Activated CD8-positive, alpha-beta T cell treated with anti-CD3 and anti-CD28 coated beads, Interleukin-2, amount 10 ng/mL, durations not matched to agents 7 days and 5 days (primary cell): ENCODE measurements around the gene RNF13. TPM values are rescaled to one million over a fixed set of nuclear protein-coding genes. Genes with fewer than 3 reads are reported as not detected.

ENCODE experiments used
- ATAC-seq: fragments of 150-1000 bp; cut with Tn5 transposase; one replicate; pipeline ENCODE4 v1.10.0; 2021; ENCODE audit warnings: moderate library complexity
- CTCF ChIA-PET: fragments of 350-600 bp; sonication (Branson Sonifier 250); formaldehyde crosslinking; loops from one replicate; lab custom pipeline; 2021; ENCODE audit warnings: antibody characterized with exemption; lab: Charles Lee
- POLR2A ChIA-PET: fragments of 350-600 bp; sonication (Branson Sonifier 250); formaldehyde crosslinking; loops from one replicate; lab custom pipeline; 2021; ENCODE audit warnings: antibody characterized with exemption; lab: Charles Lee
- DNase-seq: peaks from one replicate; pipeline ENCODE4 v3.0.0-alpha.2; 2020
- H3K27ac Mint-ChIP-seq: one replicate; pipeline ENCODE4 v1.8.0; 2021; ENCODE audit warnings: mild to moderate bottlenecking, mixed read lengths
- H3K27me3 Mint-ChIP-seq: one replicate; pipeline ENCODE4 v1.8.0; 2021; ENCODE audit warnings: low read depth, mixed read lengths
- H3K36me3 Mint-ChIP-seq: one replicate; pipeline ENCODE4 v1.8.0; 2021; ENCODE audit warnings: low read depth, mixed read lengths
- H3K4me1 Mint-ChIP-seq: one replicate; pipeline ENCODE4 v1.8.0; 2021; ENCODE audit warnings: low read depth, mixed read lengths
- H3K4me3 Mint-ChIP-seq: one replicate; pipeline ENCODE4 v1.8.0; 2021; ENCODE audit warnings: mild to moderate bottlenecking, mixed read lengths
- H3K9me3 Mint-ChIP-seq: one replicate; pipeline ENCODE4 v1.8.0; 2022; ENCODE audit warnings: mixed read lengths; ENCODE audit not compliant: insufficient read depth
- total RNA-seq, 2 experiments: library from RNA; stranded (reverse); gene quantifications; one replicate each; pipeline ENCODE4 v1.2.3, GENCODE V29; 2021

The RNF13 gene
- total RNA-seq = 10 to 100 TPM; 30.6 to 31.3 TPM

DNA sequence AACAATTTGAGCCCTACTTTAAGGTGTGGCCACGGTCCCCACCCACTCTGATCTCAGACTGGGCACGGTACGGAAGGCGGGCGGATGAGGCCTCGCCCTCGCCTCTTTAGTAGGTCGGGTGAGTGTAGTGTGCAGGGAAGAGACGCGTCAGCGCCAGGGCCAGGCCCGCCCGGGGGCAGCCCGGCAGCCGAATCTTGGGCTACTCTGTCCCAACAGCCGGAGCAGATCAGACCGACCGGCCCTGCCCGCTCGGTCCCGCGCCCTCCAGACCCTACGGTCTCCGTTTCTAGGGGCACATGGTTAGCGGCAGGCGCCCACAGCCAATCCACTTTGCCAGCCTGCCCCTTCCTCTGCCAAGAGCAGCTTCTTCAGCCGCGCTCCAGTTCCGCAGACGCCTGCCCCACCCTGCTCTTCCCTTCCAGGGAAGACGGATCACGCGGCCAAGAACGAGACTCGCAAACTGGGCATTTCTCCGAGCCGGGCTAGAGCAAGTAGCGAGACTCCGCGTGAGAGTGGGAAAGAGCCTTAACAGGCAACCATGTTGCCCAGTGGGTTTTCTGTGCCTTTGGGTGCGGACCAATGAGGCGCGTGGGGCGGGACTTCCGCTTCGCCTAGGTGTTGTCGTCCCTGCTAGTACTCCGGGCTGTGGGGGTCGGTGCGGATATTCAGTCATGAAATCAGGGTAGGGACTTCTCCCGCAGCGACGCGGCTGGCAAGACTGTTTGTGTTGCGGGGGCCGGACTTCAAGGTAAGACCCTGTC, at the start of gene RNF13:
TSS of gene RNF13 (plus strand) at position 610 of the 761 bp plus-strand sequence. CDS start 32,812 bp downstream, outside the sequence.
- no peaks in the 10 kb centered on the region for H3K9me3 Mint-ChIP-seq
- ChIA-PET POLR2A (interaction anchor here (0.6 kb wide), 1 partner anchor 11 kb away, joined by 4 read pairs; no protein-coding TSS in a partner anchor), CTCF (no interaction called here)
- DNase-seq = peak; percentile 95
- H3K27ac Mint-ChIP-seq = peak within 1 kb of the TSS; percentile 100
- H3K27me3 Mint-ChIP-seq = peaks cover 6% of the 10 kb centered on the region
- peaks cover 17% of the 10 kb centered on the region for H3K36me3 Mint-ChIP-seq
- H3K4me3 Mint-ChIP-seq = peak within 1 kb of the TSS; percentile 97
- H3K4me1 Mint-ChIP-seq = peaks cover 47% of the 10 kb centered on the region
- peak; percentile 98 for ATAC-seq

DNA sequence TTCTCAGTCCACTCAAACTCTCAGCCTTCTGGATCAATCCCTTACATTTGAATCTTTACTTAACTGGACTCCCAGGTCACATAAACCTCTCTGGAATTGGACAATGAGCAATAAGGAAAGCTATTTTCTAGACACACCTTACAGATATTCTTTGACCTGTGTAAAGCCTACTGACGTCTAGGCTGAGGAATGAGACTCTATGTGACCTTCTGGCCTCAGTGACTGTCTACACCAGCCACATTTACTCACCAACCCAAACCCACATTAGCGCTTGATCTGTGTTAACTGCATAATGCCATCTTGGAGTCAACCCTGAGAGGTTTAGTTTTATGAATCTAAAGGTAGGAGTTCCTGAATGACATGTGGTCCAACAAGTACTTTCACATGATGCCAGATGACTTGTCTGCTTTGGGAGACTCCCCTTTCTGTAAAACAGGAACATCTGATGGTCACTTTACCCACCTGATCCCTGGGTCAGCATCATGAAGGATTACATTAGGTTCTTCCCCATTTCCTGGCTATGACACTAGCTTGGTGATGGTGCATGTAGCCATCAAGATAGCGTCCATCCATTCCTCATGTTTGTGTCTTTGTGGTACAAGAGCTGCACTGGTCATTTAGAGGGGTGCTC, 49.3 kb upstream of the RNF13 start:
- Mint-ChIP-seq H3K9me3 (no peaks in the 10 kb centered on the region), H3K4me1 (no peaks in the 10 kb centered on the region), H3K36me3 (no peaks in the 10 kb centered on the region), H3K27ac (no peak overlapping the region), H3K27me3 (peaks cover 18% of the 10 kb centered on the region), H3K4me3 (no peak overlapping the region)
- DNase-seq = no peak
- ATAC-seq = no peak
- POLR2A ChIA-PET = no interaction called here
- CTCF ChIA-PET = interaction anchor here (0.5 to 1.6 kb wide), 4 partner anchors 11 to 244 kb away, joined by 3 to 5 read pairs (median 4); no protein-coding TSS in a partner anchor

DNA sequence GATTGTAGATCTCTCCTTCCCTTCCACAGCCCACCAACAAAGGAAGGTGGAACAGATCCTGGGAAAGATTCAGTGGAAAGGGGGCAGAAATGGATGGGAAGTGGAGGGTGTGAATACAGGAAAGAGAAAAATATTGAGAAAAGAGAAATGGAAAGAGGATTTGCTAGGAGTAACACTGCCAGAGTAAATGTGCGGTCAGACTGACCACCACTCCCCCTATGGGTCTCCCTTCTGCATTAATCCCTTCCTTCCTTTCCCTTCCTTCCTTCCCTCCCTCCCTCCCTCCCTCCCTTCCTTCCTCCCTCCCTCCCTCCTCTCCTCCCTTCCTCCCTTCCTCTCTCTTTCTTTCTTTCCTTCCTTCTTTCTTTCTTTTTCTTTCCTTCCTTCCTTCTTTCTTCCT, 48.7 kb upstream of the RNF13 start:
- ChIA-PET POLR2A (no interaction called here), CTCF (no interaction called here)
- no peaks in the 10 kb centered on the region for H3K9me3 Mint-ChIP-seq
- no peaks in the 10 kb centered on the region for H3K4me1 Mint-ChIP-seq
- H3K36me3 Mint-ChIP-seq = no peaks in the 10 kb centered on the region
- no peak for DNase-seq
- H3K27ac Mint-ChIP-seq = no peak overlapping the region
- no peak overlapping the region for H3K4me3 Mint-ChIP-seq
- no peak for ATAC-seq
- peaks cover 20% of the 10 kb centered on the region for H3K27me3 Mint-ChIP-seq

DNA sequence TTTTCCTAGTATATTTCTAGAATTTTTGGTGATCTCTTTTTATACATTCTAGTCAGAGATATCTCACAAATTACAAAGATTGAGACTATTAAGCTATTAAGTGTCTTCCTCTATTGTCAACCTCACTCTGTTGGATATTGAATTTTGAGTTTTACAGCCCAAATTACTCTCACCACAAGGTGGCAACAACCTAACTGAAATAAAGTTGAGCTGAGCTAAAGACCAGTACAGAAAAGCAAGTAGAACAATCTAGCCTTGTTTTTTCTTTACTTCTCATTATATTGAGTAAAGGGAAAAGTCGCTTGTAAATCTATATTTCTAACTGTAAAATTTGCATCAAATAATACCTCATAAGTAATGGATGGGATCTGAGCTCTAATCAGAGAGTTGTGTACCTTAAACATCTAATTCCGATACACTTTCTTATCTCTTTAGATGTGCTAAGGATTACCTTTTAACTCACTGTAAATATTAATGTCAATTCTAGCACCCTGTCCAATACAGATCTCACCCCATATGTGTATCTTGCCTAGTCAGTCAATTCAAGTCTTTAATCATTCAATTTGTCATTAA, 47.2 kb upstream of the RNF13 start:
- CTCF ChIA-PET = interaction anchor here (1.0 to 2.8 kb wide), 4 partner anchors 10 to 197 kb away, joined by 3 to 33 read pairs (median 14); partner anchors contain the start of gene COMMD2

GRCh38 chr3:149767720-149768119, 45.3 kb upstream of the RNF13 start:
- Mint-ChIP-seq H3K27ac (no peak overlapping the region), H3K27me3 (peaks cover 24% of the 10 kb centered on the region), H3K36me3 (no peaks in the 10 kb centered on the region), H3K4me1 (no peaks in the 10 kb centered on the region), H3K4me3 (no peak overlapping the region), H3K9me3 (no peaks in the 10 kb centered on the region)
- CTCF ChIA-PET = interaction anchor here (1.0 to 2.8 kb wide), 3 partner anchors 8 to 187 kb away, joined by 3 to 33 read pairs (median 14); no protein-coding TSS in a partner anchor
- ATAC-seq (no peak), DNase-seq (no peak)
- POLR2A ChIA-PET = no interaction called here

More for the DNA sequence above, 47.2 kb upstream of the RNF13 start:
- POLR2A ChIA-PET = no interaction called here
- Mint-ChIP-seq H3K27me3 (peaks cover 18% of the 10 kb centered on the region), H3K4me1 (no peaks in the 10 kb centered on the region), H3K4me3 (no peak overlapping the region), H3K27ac (no peak overlapping the region), H3K9me3 (no peaks in the 10 kb centered on the region), H3K36me3 (no peaks in the 10 kb centered on the region)
- DNase-seq = no peak
- ATAC-seq = no peak

DNA sequence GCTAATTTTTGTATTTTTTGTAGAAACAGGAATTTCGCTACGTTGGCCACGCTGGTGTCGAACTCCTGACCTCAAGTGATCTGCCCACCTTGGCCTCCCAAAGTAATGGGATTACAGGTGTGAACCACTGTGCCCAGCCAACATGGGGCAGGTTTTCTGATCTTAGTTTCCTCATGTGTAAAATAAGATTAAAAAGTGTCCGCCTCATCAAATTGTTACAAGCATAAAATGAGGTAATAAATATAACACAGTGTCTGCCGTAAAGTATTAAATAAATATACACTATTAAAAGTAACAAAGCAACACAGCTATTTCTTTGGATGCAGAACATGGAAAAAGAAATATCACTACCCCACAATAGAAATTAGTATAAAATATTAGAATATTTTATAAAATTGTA, 44.3 kb upstream of the RNF13 start:
- no peak for ATAC-seq
- H3K9me3 Mint-ChIP-seq = no peaks in the 10 kb centered on the region
- no peak overlapping the region for H3K27ac Mint-ChIP-seq
- H3K4me3 Mint-ChIP-seq = no peak overlapping the region
- no peaks in the 10 kb centered on the region for H3K36me3 Mint-ChIP-seq
- peaks cover 24% of the 10 kb centered on the region for H3K27me3 Mint-ChIP-seq
- H3K4me1 Mint-ChIP-seq = no peaks in the 10 kb centered on the region
- ChIA-PET CTCF (interaction anchor here (0.7 to 1.0 kb wide), 2 partner anchors 188 to 200 kb away, joined by 3 read pairs; no protein-coding TSS in a partner anchor), POLR2A (no interaction called here)
- no peak for DNase-seq

GRCh38 chr3:149770246-149770645, 42.8 kb upstream of the RNF13 start:
- Mint-ChIP-seq H3K27ac (no peak overlapping the region), H3K9me3 (no peaks in the 10 kb centered on the region), H3K27me3 (peaks cover 24% of the 10 kb centered on the region), H3K36me3 (no peaks in the 10 kb centered on the region), H3K4me3 (no peak overlapping the region), H3K4me1 (no peaks in the 10 kb centered on the region)
- CTCF ChIA-PET = interaction anchor here (1.1 to 4.3 kb wide), 11 partner anchors 10 to 239 kb away, joined by 3 to 25 read pairs (median 6); partner anchors contain the start of gene COMMD2
- DNase-seq = no peak
- ATAC-seq = no peak
- POLR2A ChIA-PET = interaction anchor here (1.0 to 2.2 kb wide), 2 partner anchors 17 to 18 kb away, joined by 3 to 6 read pairs; partner anchors contain the start of gene COMMD2

GRCh38 chr3:149771652-149772271, 41.3 kb upstream of the RNF13 start:
- ATAC-seq (peak; percentile 65), DNase-seq (peak; percentile 60)
- CTCF ChIA-PET = interaction anchor here (0.6 to 4.3 kb wide), 26 partner anchors 11 to 1294 kb away, joined by 3 to 25 read pairs (median 4); partner anchors contain the start of gene COMMD2
- Mint-ChIP-seq H3K27me3 (peaks cover 22% of the 10 kb centered on the region), H3K4me1 (no peaks in the 10 kb centered on the region), H3K27ac (no peak overlapping the region), H3K36me3 (no peaks in the 10 kb centered on the region), H3K9me3 (no peaks in the 10 kb centered on the region), H3K4me3 (no peak overlapping the region)
- POLR2A ChIA-PET = interaction anchor here (2.2 kb wide), 1 partner anchor 20 kb away, joined by 6 read pairs; the partner anchor contains the start of gene COMMD2

- ATAC-seq = no peak
- H3K4me3 Mint-ChIP-seq = no peak overlapping the region
- DNase-seq = no peak
- peaks cover 19% of the 10 kb centered on the region for H3K27me3 Mint-ChIP-seq
- no peaks in the 10 kb centered on the region for H3K36me3 Mint-ChIP-seq
- ChIA-PET CTCF (interaction anchor here (0.7 to 4.3 kb wide), 7 partner anchors 10 to 242 kb away, joined by 3 to 25 read pairs (median 5); partner anchors contain the start of gene COMMD2), POLR2A (no interaction called here)
- H3K4me1 Mint-ChIP-seq = no peaks in the 10 kb centered on the region
- no peaks in the 10 kb centered on the region for H3K9me3 Mint-ChIP-seq
- no peak overlapping the region for H3K27ac Mint-ChIP-seq
Observed at GRCh38 chr3:149772861-149773260, 40.2 kb upstream of the RNF13 start.

DNA sequence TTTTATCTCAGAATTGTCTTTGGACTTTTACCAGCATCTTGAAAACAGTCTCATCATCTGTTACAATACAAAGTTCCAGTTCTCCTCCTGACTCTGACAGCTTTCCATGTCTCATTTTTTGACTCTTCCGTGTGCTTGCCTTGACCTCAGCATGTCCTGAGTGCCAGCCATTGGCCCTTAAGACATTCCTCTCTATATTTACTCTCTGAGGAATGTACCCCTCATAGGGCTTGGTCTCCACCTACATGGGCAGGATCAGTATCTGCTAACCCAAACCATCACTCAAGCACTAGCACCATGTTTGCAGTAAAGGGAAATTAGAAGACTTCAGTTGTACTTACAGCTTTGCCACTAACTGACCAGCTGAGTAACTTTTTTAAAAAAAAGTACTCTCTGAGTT, 36.8 kb upstream of the RNF13 start:
- CTCF ChIA-PET = interaction anchor here (2.7 to 2.8 kb wide), 2 partner anchors 10 to 32 kb away, joined by 9 to 14 read pairs; no protein-coding TSS in a partner anchor
- H3K27ac Mint-ChIP-seq = no peak overlapping the region
- DNase-seq = no peak
- H3K36me3 Mint-ChIP-seq = no peaks in the 10 kb centered on the region
- peaks cover 20% of the 10 kb centered on the region for H3K27me3 Mint-ChIP-seq
- POLR2A ChIA-PET = no interaction called here
- no peaks in the 10 kb centered on the region for H3K4me1 Mint-ChIP-seq
- H3K4me3 Mint-ChIP-seq = no peak overlapping the region
- H3K9me3 Mint-ChIP-seq = no peaks in the 10 kb centered on the region
- ATAC-seq = no peak
